Right forelimb (tissue), 1 donor: ENCODE results near the gene TSPAN4.

Experiments
- DNase-seq: peaks from one replicate; pipeline ENCODE4 v3.0.0-alpha.2; 2018

TSPAN4 gene

DNA sequence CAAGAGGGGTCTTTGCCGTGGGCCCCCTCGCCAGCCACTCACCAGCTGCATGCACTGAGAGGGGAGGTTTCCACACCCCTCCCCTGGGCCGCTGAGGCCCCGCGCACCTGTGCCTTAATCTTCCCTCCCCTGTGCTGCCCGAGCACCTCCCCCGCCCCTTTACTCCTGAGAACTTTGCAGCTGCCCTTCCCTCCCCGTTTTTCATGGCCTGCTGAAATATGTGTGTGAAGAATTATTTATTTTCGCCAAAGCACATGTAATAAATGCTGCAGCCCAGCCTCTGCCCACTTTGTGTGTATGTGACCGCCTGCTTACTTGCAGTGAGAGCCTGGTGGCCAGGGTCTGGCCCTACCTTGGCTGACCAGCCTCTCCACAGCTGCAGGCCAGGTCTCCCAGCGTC is 17.7 kb upstream of the TSPAN4 start:
- no peak for DNase-seq

DNA sequence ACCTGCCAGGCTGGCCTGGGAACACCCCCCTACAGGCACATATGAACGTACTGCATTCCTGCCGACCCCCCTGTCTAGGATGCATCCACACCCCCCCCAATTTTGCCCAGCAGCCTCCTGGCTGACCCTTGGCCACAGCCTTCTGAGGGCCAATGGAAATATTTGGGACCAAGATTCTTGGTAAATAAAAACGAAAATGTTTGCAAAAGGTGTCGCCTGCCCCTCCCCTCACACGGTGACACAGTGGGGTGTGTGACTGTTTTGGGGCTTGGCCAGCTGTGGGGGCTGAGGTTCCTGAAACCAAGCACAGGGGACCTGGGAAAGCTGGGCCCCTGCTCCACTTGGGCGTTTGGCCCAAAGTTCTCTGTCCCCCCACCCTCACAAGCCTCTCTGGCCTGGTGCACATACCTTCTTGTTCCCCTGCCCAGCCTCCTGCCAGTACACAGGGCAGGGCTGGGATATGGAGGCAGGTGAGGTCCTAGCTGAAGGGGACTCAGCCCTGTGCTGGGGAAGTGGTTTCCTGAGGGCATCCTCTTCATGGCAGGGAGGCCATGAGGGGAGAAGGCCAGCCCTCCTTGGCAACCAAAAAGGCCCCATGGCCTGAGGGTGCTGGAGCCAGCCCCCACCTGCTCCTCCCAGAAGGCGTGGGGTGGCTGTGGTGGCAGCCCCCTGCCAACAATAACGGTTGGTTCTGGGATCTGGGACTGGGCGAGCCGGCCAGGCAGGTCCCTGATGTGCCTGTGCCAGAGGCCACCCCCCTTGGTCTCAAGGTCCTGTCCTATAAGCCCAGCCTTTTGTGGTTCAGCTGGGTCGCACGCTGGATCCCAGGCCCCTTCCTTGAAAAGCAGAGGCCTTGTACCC is 17.1 kb upstream of the TSPAN4 start:
- DNase-seq, result no peak

DNA sequence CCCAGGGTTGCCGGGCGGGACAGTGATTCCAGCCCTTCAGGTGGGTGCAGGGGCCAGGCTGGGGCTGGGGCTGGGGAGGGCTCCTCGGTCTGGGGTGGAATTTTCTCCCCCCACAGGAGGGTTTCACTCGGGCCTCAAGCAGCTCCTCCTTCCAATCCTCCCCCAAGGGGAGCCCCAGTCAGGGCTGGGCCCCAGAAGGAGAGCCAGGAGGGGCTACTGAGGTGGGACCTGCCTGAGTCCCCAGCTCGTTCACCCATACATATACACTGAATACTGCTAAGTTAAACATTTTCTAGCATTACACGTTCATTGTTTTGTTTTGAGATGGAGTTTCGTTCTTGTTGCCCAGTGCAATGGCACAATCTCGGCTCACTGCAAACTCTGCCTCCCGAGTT is 16.4 kb upstream of the TSPAN4 start:
- no peak for DNase-seq

GRCh38 chr11:826836-827145 is 15.9 kb upstream of the TSPAN4 start:
- DNase-seq, result no peak

DNA sequence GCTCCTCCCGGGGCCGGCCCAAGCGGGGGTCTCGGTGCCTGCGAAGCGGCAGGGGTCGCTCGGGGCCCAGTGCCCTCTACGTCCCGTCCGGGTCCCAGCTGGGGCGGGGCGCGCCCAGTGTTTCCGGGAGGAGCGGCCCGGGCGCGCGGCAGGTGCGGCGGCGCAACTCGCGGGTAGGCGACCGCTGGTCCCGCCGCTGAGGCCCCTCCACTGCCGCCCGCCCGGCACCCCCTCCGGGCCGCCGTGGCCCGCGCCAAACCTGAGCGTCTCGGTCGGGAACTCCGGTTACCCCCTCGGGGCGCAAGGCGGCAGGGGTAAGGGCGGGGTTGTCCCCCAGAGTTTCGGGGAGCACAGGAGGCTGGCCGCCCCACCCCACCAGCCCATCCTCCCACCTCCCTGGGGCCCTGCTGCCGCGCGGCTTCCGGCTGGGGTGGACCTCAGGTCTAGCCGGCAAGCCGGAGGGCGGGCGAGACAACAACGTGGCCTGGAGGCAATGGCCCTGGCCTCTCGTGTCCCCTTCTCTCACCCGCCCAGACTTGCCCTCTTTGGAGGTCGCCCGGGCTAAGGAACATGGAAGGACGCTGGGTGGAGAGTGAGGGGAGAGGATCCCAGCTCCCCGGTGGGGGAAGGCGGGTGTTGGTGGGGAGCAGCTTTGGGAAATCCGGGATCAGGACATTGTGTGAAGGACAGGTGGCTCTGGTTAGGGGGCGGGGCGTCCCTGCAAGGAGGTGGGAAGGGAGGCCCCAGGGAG is 15.3 kb upstream of the TSPAN4 start:
- no peak for DNase-seq

DNA sequence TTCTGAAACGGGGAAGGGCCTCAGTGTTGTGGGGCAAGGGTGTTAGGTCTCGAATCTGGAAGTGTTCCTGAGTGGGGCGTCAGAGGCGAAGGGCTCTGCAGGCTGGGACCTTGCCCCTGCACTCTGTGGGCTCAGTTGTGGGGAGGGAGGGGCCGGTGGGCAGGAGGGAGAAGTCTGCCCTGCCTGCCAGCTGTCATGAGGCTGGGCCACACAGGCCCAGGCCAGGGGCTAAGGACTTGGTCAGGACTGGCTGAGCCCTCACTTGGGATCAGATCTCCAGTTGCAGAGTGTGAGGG is 14.8 kb upstream of the TSPAN4 start, which contains the start of gene CRACR2B:
Gene CRACR2B, plus strand, starts transcription at position 23 of the 296 bp plus-strand sequence. CDS start 689 bp downstream, outside the sequence.
- no peak for DNase-seq

- no peak for DNase-seq
Observed at GRCh38 chr11:828506-829175, 14.0 kb upstream of the TSPAN4 start.

DNA sequence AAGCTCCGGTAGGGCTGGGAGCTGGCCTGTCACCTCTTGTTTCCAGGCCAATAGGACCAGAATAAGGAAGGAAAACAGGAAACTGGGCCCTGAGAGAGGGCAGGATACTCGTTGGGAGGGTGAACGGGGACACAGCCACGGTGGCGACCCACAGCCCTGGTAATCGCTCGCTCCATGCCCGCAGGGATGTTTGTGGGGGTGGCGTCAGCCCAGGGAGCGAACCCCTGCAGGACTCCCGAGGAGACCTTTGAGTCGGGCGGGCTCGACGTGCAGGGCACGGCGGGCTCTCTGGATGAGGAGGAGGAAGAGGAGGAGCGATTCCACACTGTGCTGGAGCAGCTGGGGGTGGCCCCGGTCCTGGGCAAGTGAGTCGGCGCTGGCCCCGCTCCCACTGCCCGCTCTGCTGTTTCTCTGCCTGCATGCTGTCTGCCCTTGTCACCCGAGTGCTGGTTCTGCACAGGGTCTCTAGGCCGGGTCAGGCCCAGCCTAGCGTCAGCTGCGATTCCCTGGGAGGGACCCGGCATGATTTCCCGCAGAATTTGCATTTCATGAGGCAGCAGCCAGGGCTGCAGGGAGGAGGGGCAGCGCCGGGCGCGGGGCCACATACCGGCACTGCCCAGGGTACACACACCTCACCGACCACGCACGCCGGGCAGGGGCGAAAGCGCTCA is 13.3 kb upstream of the TSPAN4 start:
- DNase-seq, result no peak

- DNase-seq, result no peak
Observed at GRCh38 chr11:829847-830294, 12.8 kb upstream of the TSPAN4 start.

DNA sequence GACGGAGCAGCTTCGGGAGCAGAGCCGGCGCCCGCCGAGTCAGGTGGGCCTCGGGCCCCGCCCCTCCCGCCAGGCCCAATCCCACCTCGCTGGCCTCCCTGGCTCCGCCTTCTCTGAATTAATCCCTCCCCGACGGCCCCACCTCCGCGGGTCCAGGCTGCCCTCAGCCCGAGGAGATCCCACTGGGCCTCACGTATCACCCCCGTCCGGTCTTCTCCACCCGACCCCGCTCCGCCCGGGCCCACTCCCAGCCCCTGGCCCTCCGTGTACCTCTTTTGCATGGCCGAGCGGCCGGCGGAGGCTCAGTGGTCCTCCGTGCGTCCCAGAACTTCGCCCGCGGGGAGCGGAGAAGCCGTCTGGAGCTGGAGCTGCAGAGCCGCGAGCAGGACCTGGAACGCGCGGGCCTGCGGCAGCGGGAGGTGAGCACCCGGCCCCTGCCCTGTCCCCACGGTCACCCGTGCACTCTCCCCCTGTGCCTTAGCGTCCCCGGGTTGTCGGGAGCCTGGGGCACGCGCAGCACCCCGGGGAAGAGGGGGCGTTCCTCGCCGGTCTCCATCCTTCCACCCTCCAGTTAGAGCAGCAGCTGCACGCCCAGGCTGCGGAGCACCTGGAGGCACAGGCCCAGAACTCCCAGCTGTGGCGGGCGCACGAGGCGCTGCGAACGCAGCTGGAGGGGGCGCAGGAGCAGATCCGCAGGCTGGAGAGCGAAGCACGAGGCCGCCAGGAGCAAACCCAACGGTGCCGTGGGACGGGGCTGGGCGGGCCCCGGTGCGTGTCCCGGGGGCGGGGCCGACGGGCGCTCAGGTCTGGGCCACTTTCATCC is 12.1 kb upstream of the TSPAN4 start:
- no peak for DNase-seq

DNA sequence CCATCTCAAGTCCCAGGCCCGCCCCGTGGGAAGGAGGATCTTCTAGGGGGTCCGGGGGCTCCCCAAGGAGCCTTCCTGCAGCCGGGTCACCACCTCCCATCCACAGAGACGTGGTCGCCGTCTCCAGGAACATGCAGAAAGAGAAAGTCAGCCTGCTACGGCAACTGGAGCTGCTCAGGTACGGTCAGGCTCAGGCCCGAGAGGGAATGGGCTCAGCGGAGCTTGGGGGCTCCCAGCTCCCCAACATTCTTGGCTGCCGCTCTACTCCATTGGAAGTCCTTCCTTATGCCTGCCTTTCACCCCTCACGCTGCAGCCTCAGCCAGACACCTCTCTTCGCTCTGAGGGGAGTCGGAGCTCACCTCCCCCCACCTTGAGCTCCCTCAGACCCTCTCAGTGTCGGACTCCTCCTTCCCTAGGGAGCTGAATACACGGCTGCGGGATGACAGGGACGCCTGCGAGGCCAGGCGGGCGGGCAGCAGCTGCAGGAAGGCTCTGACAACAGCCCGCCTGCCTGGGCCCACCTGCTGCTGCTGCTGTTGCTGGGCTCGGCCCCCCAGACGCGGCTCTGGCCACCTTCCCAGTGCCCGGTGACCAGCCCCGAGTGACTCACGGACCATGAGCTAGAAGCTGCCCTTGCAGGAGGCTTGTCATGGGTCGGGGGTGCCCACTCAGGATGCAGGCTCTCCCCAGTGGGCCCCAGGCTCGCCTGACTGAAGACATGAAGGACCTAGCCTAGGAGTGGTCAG is 11.4 kb upstream of the TSPAN4 start:
- no peak for DNase-seq

- DNase-seq, result no peak
Observed at GRCh38 chr11:831961-832528, 10.6 kb upstream of the TSPAN4 start.

- DNase-seq, result no peak
Observed at GRCh38 chr11:832529-833113, 10.0 kb upstream of the TSPAN4 start, which contains the start of gene CD151. Gene CD151 (plus strand): TSS chr11:832952. CDS start chr11:836070, 3,118 bp downstream.

DNA sequence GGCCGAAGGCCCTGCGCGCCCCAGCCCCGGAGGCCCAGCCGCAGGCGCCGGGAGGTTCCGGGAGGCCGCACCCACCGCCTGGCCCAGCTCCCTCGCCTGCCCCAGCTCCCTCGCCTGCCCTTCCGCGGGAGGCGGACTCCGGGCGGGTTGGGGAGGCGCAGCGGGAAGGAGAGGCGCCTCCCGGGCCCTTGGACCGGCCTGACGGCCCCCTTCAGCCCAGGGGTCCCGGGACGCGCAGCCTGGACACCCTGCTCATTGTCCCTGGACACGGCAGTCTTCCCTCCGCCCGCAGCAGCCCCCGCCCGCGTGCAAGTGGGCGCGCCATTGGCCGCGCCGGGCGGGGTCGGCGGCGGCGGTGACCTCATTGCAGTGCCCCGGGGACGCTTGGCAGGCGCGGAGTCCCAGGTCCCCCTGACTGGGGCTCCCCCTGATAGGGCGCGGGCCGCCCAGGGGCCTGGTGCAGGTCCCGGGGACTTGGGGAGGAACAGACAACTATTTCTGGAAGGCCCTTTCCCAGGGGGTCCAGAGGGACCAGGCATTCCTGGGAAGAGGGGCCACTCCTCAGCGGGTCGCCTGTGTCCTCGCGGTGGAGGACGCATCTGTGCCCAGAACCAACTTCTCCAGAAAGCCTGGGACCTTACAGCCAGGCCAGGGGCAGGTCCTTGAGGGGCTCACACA is 9.4 kb upstream of the TSPAN4 start:
- DNase-seq, result no peak

DNA sequence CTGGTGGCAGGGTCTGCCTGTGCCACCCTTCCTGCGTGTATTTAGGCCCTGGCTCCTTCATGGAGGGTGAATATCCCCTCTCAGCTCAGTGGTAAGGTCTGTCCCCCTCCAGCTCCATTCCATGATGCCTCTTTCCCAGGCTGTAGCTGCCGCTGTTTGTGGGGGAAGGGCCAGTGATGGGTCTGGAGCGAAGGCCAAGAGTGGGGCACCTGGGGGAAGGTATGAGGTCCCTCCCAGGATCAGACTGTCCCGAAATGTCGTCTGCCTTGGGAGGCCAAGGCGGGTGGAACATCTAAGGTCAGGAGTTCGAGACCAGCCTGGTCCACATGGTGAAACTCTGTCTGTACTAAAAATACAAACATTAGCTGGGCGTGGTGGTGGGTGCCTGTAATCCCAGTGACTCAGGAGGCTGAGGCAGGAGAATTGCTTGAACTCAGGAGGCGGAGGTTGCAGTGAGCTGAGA is 8.8 kb upstream of the TSPAN4 start:
- no peak for DNase-seq

DNA sequence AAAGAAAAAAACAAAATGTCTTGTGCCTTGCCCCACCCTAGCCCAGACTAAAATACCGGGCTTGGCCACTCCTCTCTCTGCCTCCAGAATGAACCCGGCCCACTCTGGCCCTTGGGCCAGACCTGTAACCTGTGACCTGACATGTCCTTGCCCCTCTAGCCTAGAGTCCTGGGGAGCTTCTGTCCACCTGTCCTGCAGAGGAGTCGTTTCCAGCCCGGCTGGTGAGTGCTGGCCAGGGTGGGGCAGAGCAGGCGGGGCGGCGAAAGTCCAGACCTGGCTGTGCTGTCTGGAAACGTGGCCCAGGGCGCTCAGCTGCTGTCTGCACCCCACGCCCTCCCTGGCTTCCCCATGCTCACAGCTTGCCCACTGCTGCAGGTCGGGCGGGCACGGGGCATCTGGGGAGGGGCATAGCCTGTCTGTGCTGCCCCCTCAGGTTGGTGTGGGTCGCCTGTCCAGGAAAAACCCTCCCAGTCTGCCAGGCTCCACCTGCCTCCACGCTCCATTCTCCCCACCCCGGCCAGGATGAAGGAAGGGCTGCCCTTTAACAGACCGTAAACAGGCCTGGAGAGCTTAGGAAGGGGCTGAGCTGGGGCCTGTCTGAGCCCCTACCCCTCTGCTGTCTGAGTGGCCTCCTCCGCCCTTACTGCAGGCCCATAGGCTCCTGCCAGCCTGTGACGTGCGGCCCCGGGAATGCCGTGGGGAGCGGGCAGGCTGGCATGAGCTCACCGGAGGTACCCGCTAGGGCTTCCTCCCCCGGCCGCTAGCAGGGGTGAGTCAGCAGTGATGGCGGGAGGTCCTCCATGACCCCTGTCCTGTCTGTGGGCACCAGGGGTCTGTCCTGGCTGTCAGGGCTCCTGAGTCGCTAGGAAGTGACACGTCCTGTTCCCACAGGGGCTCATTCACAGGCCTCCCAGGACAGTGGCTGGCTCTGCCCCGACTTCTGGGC is 8.0 kb upstream of the TSPAN4 start:
- DNase-seq, result no peak

- no peak for DNase-seq
Observed at GRCh38 chr11:836274-836673, 6.4 kb upstream of the TSPAN4 start.

GRCh38 chr11:836700-837099 is 6.0 kb upstream of the TSPAN4 start:
- no peak for DNase-seq
